MM.1S (cell line): Measurements from ENCODE around the gene CD86.

Experiments used
- EZH2 ChIP-seq: fragments of 300-600 bp; sonication (generic); optimal IDR thresholded peaks from 2 replicates; pipeline ENCODE3; 2017; ENCODE audit warnings: low read depth, mild to moderate bottlenecking, antibody characterized with exemption, low read length, mixed read lengths
- TF ChIP-seq, protein P1 (sequence below): fragments of 300-600 bp; sonication (generic); IDR thresholded peaks from 2 replicates; pipeline ENCODE4 v1.5.1; 2016; ENCODE audit warnings: antibody characterized with exemption, low read length, mixed read lengths

DNA sequence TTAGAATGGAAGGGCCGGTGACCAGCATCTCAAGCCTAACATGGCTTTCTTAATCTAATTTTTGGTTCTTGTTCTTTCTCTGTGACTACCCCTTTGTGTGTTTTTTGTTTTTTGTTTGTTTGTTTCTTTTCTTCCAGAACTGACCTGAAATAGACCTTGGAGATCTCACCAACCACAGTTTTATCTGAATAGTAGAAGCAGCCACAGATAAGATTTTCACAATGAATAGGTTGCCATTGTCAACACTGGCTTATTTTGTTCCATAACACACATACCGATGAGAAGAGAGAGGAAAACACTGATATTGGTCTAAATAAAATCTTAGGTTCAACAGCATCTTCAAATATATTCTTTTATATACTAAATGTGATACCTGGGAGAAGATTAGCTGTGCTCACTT is 44.7 kb upstream of the CD86 start:
- no peak for TF ChIP-seq EZH2
- TF ChIP-seq, protein P1, sequence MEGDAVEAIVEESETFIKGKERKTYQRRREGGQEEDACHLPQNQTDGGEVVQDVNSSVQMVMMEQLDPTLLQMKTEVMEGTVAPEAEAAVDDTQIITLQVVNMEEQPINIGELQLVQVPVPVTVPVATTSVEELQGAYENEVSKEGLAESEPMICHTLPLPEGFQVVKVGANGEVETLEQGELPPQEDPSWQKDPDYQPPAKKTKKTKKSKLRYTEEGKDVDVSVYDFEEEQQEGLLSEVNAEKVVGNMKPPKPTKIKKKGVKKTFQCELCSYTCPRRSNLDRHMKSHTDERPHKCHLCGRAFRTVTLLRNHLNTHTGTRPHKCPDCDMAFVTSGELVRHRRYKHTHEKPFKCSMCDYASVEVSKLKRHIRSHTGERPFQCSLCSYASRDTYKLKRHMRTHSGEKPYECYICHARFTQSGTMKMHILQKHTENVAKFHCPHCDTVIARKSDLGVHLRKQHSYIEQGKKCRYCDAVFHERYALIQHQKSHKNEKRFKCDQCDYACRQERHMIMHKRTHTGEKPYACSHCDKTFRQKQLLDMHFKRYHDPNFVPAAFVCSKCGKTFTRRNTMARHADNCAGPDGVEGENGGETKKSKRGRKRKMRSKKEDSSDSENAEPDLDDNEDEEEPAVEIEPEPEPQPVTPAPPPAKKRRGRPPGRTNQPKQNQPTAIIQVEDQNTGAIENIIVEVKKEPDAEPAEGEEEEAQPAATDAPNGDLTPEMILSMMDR: no peak
